Tibial artery (tissue), 4 donors: Measurements from ENCODE around the gene WNT9A.

Experiments used
- DNase-seq, 2 donors: peaks; one replicate each; pipeline ENCODE4 v3.0.0-alpha.2; 2019
- H3K27ac ChIP-seq, 2 donors: fragments of 200-600 bp; sonication (generic) in 1 of 2; 1 replicate in 1 of 2; 2 replicates in 1 of 2; pipeline ENCODE4 v1.5.1; 2018 to 2019; ENCODE audit warnings: mild to moderate bottlenecking in 1 of 2
- H3K27me3 ChIP-seq, 2 donors: fragments of 200-600 bp; sonication (generic) in 1 of 2; one replicate each; pipeline versions ENCODE4 v1.5.1 to v1.6.0; 2016 to 2019
- H3K36me3 ChIP-seq, 3 donors: fragments of 200-600 bp; sonication (generic) in 2 of 3; one replicate each; pipeline ENCODE4 v1.5.1; 2016 to 2019; ENCODE audit warnings: mild to moderate bottlenecking in 2 of 3
- H3K4me1 ChIP-seq, 4 donors: fragments of 200-600 bp; sonication (generic) in 2 of 4; 1 replicate in 3 of 4; 2 replicates in 1 of 4; pipeline ENCODE4 v1.5.1; 2016 to 2019
- H3K4me3 ChIP-seq, 2 donors: fragments of 200-600 bp; sonication (generic) in 1 of 2; 1 replicate in 1 of 2; 2 replicates in 1 of 2; pipeline ENCODE4 v1.5.1; 2018 to 2019; ENCODE audit warnings: mild to moderate bottlenecking in 2 of 2
- H3K9me3 ChIP-seq, 3 donors: fragments of 200-600 bp; sonication (generic) in 1 of 3; one replicate each; pipeline ENCODE4 v1.5.1; 2016 to 2019
- CTCF ChIP-seq, 2 experiments: fragments of 200-600 bp in 1 of 2; fragments of 450-650 bp in 1 of 2; IDR thresholded peaks; one replicate each; pipeline ENCODE4 v1.5.1; 2017 to 2019; ENCODE audit warnings: antibody characterized with exemption in 2 of 2, mild to moderate bottlenecking in 1 of 2, moderate library complexity in 1 of 2
- intact Hi-C: fragments of 100-400 bp; cut with DNase I; formaldehyde crosslinking; loops from one replicate; pipeline ENCODE4 v1.15.0; 2023; ENCODE audit warnings: low total_unique reads

WNT9A gene

GRCh38 chr1:227892489-227893299, 55.0 kb downstream of the WNT9A start:
- intact Hi-C loops = no loop called here
- Histone ChIP-seq H3K4me3 (no peak overlapping the region), H3K4me1 (peaks cover 0 to 16% (median under 1%) of the 10 kb centered on the region in 4 donors), H3K27ac (no peak overlapping the region), H3K36me3 (no peaks in the 10 kb centered on the region), H3K27me3 (peaks cover 0 to 3% of the 10 kb centered on the region in 2 donors), H3K9me3 (no peaks in the 10 kb centered on the region)
- TF ChIP-seq CTCF (IDR thresholded peaks at IDR 0.05) = no peak
- peak; percentile 18 to 53 for DNase-seq

GRCh38 chr1:227891955-227892488, 55.7 kb downstream of the WNT9A start:
- DNase-seq = peak; percentile 13 to 48
- intact Hi-C loops = no loop called here
- TF ChIP-seq CTCF (IDR thresholded peaks at IDR 0.05) = no peak
- peaks cover 0 to 10% of the 10 kb centered on the region in 2 donors for H3K27me3 ChIP-seq
- peaks cover 0 to 23% (median 4%) of the 10 kb centered on the region in 4 donors for H3K4me1 ChIP-seq
- H3K36me3 ChIP-seq = no peaks in the 10 kb centered on the region
- H3K4me3 ChIP-seq = no peak overlapping the region
- H3K9me3 ChIP-seq = no peaks in the 10 kb centered on the region
- no peak overlapping the region for H3K27ac ChIP-seq

DNA sequence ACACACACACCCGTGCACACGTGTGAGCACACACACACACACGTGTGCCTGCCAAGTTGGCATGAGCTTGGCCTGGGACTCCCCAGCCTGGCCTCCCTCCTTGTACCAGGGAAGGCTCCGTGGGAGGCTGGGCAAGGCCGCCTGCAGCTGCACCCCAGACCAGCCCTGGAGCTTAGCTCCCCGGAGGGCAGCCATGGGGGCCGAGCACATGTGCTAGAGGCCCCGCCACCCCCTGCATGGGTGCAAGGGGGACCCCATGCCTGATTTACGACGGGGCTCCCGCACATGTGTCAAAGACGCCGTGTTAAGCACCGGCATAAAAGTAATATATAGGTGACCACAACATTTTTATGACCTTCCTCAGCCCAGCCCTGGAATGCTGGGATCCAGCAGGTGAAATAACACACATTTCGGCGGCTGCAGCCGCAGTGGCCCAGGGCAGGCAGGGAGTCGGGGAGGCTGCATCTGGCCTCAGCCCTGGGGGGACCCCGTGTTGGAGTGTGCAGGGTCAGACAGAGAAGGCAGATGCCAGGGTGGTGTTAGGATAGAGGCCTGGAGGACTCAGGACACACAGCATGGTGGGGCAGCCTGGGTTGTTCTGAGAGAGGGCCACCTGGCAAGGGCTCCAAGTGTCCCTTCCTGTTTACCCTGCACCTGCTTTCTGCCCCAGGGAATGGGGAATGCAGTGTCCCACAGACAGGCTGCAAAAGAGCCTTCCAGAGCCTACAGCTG, 56.3 kb downstream of the WNT9A start:
- H3K27ac ChIP-seq = no peak overlapping the region
- intact Hi-C loops = no loop called here

DNA sequence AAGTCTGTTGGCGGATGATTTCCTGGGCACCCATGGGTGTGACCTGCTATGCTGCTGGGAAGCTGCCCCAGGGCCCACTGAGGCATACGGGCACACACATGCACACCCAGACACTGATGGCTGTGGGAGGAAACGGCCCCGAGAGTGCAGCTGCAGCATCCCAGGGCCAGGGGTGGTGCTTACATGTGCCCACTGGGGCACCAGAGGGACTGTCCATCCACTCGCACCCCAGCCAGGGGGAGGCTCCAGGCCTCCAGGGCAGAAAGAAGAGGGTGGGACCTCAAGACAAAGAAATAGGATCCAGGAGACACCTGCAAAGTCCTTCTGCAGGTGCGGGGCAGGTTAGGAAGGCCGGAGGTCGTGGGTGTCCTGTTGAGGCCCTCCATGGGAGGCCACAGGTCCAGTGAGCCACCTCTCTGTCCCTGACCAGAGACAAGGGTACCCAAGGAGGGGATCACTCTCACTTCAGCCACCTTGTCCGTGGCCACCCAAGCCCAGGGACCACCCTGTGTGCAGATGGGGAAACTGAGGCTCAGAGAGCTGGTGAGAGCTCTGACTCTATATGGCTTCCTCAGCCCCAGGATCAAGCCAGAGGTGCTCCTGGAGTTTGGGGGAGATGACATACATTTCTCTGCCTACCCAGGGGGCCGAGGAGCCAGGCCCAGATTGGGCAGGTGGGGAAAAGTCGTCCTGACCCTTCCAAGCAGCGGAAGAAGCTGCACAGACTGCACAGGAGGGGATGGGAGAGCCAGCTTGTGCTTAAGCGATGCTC, 57.1 kb downstream of the WNT9A start:
- no peaks in the 10 kb centered on the region for H3K36me3 ChIP-seq
- no peak overlapping the region for H3K4me3 ChIP-seq
- no peak for TF ChIP-seq CTCF (IDR thresholded peaks at IDR 0.05)
- no peaks in the 10 kb centered on the region for H3K9me3 ChIP-seq
- peaks cover 0 to 22% of the 10 kb centered on the region in 2 donors for H3K27me3 ChIP-seq
- intact Hi-C loops = no loop called here
- peaks cover 0 to 31% (median 16%) of the 10 kb centered on the region in 4 donors for H3K4me1 ChIP-seq
- H3K27ac ChIP-seq = no peak overlapping the region
- DNase-seq = peak in 1 of 2 donors; percentile 64

More for the DNA sequence above, 56.3 kb downstream of the WNT9A start:
- Histone ChIP-seq H3K4me3 (no peak overlapping the region), H3K9me3 (no peaks in the 10 kb centered on the region), H3K27me3 (peaks cover 0 to 15% of the 10 kb centered on the region in 2 donors), H3K4me1 (peaks cover 0 to 26% (median 10%) of the 10 kb centered on the region in 4 donors), H3K36me3 (no peaks in the 10 kb centered on the region)
- TF ChIP-seq CTCF (IDR thresholded peaks at IDR 0.05) = no peak
- peak; percentile 15 to 48 for DNase-seq

- no peak overlapping the region for H3K27ac ChIP-seq
- intact Hi-C loops = no loop called here
Measured at GRCh38 chr1:227889863-227890405, 57.8 kb downstream of the WNT9A start.

More at GRCh38 chr1:227889863-227890405, 57.8 kb downstream of the WNT9A start:
- no peak overlapping the region for H3K4me3 ChIP-seq
- TF ChIP-seq CTCF (IDR thresholded peaks at IDR 0.05) = no peak
- peak in 1 of 2 donors; percentile 63 for DNase-seq
- H3K27me3 ChIP-seq = peaks cover 0 to 29% of the 10 kb centered on the region in 2 donors
- H3K36me3 ChIP-seq = no peaks in the 10 kb centered on the region
- H3K9me3 ChIP-seq = no peaks in the 10 kb centered on the region
- H3K4me1 ChIP-seq = peaks cover 0 to 36% (median 17%) of the 10 kb centered on the region in 4 donors
